HL-60 (cell line): Measurements from ENCODE around the gene KRT25.

Experiments used
- DNase-seq, 2 experiments: peaks; one replicate each; pipeline ENCODE4 v3.0.0-alpha.2; 2010 to 2020; ENCODE audit warnings: low read depth in 1 of 2, low spot score in 1 of 2
- H3K27ac ChIP-seq: fragments of 250-450 bp; sonication (Bioruptor Pico); replicated peaks from 2 replicates; pipeline ENCODE4 v1.5.1; 2020; ENCODE audit warnings: mild to moderate bottlenecking, moderate library complexity
- H3K27me3 ChIP-seq: fragments of 250-450 bp; sonication (Bioruptor Pico); 2 replicates; pipeline ENCODE4 v1.5.1; 2021; ENCODE audit warnings: mild to moderate bottlenecking, moderate library complexity; ENCODE audit not compliant: insufficient read depth, poor library complexity, severe bottlenecking
- H3K4me3 ChIP-seq: replicated peaks from 2 replicates; pipeline ENCODE4 v1.5.1; 2011; ENCODE audit warnings: mild to moderate bottlenecking, control low read depth, low read length; ENCODE audit not compliant: insufficient read depth
- GABPA ChIP-seq: IDR thresholded peaks from 2 replicates; pipeline ENCODE4 v1.6.1; 2012; ENCODE audit warnings: low read depth
- POLR2AphosphoS5 ChIP-seq: IDR thresholded peaks from 2 replicates; pipeline ENCODE4 v1.6.1; 2012; ENCODE audit warnings: low read depth
- SPI1 ChIP-seq: IDR thresholded peaks from 2 replicates; pipeline ENCODE4 v1.6.1; 2012; ENCODE audit warnings: low read depth, mild to moderate bottlenecking, borderline replicate concordance
- TF ChIP-seq, protein P1 (sequence below): IDR thresholded peaks from one replicate; pipeline ENCODE4 v1.5.1; 2011; ENCODE audit warnings: low read length, control low read depth, inconsistent platforms; ENCODE audit not compliant: insufficient read depth
- TF ChIP-seq, protein P2 (sequence below): IDR thresholded peaks from 2 replicates; pipeline ENCODE4 v1.6.1; 2012; ENCODE audit warnings: low read depth; ENCODE audit not compliant: insufficient replicate concordance

Gene KRT25

DNA sequence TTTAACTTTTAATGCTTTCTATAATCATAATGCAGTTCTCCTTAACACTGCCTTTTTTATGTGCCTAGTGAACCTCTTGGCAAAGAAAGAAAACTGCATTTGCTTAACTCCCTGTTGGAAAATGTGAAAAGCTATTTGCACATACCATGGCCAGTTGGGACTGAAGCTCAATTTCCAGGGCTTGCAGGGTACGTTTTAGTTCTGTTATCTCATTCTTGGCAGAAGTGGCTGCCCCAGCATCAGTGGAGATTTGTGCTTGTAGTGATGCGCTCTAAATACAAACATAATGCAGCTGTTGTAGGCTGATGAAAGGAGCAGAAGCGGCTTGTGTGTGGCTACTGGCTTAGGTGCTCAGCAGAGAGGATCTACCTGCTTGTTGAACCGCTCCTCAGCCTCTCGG, 55.3 kb downstream of the KRT25 start:
- DNase-seq: no peak
- no peak overlapping the region for H3K4me3 ChIP-seq
- peaks cover 3% of the 10 kb centered on the region for H3K27me3 ChIP-seq
- TF ChIP-seq SPI1: no peak
- TF ChIP-seq, protein P1, sequence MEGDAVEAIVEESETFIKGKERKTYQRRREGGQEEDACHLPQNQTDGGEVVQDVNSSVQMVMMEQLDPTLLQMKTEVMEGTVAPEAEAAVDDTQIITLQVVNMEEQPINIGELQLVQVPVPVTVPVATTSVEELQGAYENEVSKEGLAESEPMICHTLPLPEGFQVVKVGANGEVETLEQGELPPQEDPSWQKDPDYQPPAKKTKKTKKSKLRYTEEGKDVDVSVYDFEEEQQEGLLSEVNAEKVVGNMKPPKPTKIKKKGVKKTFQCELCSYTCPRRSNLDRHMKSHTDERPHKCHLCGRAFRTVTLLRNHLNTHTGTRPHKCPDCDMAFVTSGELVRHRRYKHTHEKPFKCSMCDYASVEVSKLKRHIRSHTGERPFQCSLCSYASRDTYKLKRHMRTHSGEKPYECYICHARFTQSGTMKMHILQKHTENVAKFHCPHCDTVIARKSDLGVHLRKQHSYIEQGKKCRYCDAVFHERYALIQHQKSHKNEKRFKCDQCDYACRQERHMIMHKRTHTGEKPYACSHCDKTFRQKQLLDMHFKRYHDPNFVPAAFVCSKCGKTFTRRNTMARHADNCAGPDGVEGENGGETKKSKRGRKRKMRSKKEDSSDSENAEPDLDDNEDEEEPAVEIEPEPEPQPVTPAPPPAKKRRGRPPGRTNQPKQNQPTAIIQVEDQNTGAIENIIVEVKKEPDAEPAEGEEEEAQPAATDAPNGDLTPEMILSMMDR: no peak
- TF ChIP-seq, protein P2, sequence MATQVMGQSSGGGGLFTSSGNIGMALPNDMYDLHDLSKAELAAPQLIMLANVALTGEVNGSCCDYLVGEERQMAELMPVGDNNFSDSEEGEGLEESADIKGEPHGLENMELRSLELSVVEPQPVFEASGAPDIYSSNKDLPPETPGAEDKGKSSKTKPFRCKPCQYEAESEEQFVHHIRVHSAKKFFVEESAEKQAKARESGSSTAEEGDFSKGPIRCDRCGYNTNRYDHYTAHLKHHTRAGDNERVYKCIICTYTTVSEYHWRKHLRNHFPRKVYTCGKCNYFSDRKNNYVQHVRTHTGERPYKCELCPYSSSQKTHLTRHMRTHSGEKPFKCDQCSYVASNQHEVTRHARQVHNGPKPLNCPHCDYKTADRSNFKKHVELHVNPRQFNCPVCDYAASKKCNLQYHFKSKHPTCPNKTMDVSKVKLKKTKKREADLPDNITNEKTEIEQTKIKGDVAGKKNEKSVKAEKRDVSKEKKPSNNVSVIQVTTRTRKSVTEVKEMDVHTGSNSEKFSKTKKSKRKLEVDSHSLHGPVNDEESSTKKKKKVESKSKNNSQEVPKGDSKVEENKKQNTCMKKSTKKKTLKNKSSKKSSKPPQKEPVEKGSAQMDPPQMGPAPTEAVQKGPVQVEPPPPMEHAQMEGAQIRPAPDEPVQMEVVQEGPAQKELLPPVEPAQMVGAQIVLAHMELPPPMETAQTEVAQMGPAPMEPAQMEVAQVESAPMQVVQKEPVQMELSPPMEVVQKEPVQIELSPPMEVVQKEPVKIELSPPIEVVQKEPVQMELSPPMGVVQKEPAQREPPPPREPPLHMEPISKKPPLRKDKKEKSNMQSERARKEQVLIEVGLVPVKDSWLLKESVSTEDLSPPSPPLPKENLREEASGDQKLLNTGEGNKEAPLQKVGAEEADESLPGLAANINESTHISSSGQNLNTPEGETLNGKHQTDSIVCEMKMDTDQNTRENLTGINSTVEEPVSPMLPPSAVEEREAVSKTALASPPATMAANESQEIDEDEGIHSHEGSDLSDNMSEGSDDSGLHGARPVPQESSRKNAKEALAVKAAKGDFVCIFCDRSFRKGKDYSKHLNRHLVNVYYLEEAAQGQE: no peak
- TF ChIP-seq POLR2AphosphoS5: no peak
- H3K27ac ChIP-seq: no peak overlapping the region

DNA sequence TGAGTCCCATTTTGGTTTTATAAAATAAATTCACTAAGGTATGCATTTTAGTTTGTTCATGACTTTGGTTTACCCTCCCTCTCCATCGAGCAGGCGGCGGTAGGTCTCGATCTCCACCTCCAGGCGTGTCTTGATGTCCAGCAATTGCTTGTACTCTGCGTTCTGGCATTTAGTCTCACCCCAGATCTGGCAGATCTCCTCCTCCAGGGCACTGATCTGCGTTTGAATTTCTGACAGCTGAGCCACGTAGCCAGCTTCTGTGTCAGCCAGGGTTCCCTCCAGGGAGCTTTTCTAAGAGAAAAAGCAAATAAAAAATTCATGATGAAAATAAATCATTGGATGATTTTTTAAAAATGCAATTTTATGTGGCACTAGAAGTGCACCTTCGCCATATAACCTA, 55.8 kb downstream of the KRT25 start:
- DNase-seq: no peak
- no peak for TF ChIP-seq GABPA
- TF ChIP-seq, protein P1: no peak
- no peak for TF ChIP-seq SPI1
- TF ChIP-seq, protein P2: no peak
- TF ChIP-seq POLR2AphosphoS5: no peak
- H3K27me3 ChIP-seq: peaks cover 3% of the 10 kb centered on the region
- H3K27ac ChIP-seq: no peak overlapping the region
- no peak overlapping the region for H3K4me3 ChIP-seq
